Adipocyte (in vitro differentiated cells): Measurements from ENCODE around the gene GATB.

Source experiments
- DNase-seq: peaks from one replicate; pipeline ENCODE4 v3.0.0-alpha.2; 2015; ENCODE audit warnings: low read depth
- H3K27me3 ChIP-seq: replicated peaks from 2 replicates; pipeline ENCODE4 v1.7.0; 2013; ENCODE audit warnings: mild to moderate bottlenecking, low read length, moderate library complexity; ENCODE audit not compliant: control insufficient read depth, insufficient read depth
- H3K36me3 ChIP-seq: 2 replicates; pipeline ENCODE4 v1.7.0; 2013; ENCODE audit warnings: low read length, mild to moderate bottlenecking, moderate library complexity; ENCODE audit not compliant: control insufficient read depth, insufficient read depth, severe bottlenecking
- H3K4me1 ChIP-seq: 2 replicates; pipeline ENCODE4 v1.7.0; 2013; ENCODE audit warnings: mild to moderate bottlenecking, low read length, moderate library complexity; ENCODE audit not compliant: control insufficient read depth, insufficient read depth
- H3K4me3 ChIP-seq: 2 replicates; pipeline ENCODE4 v1.7.0; 2013; ENCODE audit warnings: mild to moderate bottlenecking, low read length, moderate library complexity
- H3K9ac ChIP-seq: 2 replicates; pipeline ENCODE4 v1.7.0; 2013; ENCODE audit warnings: mild to moderate bottlenecking, low read length, moderate library complexity
- H3K9me3 ChIP-seq: 2 replicates; pipeline ENCODE4 v1.7.0; 2013; ENCODE audit warnings: mild to moderate bottlenecking, low read length, moderate library complexity; ENCODE audit not compliant: control insufficient read depth

Gene GATB

GRCh38 chr4:151626228-151626627 is 134.6 kb downstream of the GATB start:
- H3K9ac ChIP-seq, result no peak overlapping the region
- H3K4me1 ChIP-seq, result peaks cover 13% of the 10 kb centered on the region
- no peaks in the 10 kb centered on the region for H3K27me3 ChIP-seq
- no peaks in the 10 kb centered on the region for H3K9me3 ChIP-seq
- no peak overlapping the region for H3K4me3 ChIP-seq
- H3K36me3 ChIP-seq, result no peaks in the 10 kb centered on the region
- DNase-seq, result no peak

GRCh38 chr4:151624626-151625565 is 135.9 kb downstream of the GATB start:
- Histone ChIP-seq H3K4me3 (peak overlapping the region; percentile 11), H3K27me3 (no peaks in the 10 kb centered on the region), H3K9ac (no peak overlapping the region), H3K36me3 (no peaks in the 10 kb centered on the region), H3K9me3 (no peaks in the 10 kb centered on the region), H3K4me1 (peaks cover 13% of the 10 kb centered on the region)
- no peak for DNase-seq
